Muscle of arm (tissue), 12 donors: Measurements from ENCODE around the gene PRR36. TPM values are rescaled to one million over a fixed set of nuclear protein-coding genes. Genes with fewer than 3 reads are reported as not detected.
"Not testable (repeated sequence)": the region's sequence is repeated elsewhere in the genome, so short reads cannot be mapped to it uniquely, and the experiment has no call there.

ENCODE experiments used
- DNase-seq: peaks from one replicate; pipeline ENCODE4 v3.0.0-alpha.2; 2013
- polyA plus RNA-seq, 12 donors: library from polyadenylated mRNA; unstranded; fragments of 120-200 nt; gene quantifications; one replicate each; pipeline ENCODE4 v1.2.1, GENCODE V29; 2013; ENCODE audit not compliant: insufficient read length in 12 of 12

The PRR36 gene
- polyA plus RNA-seq, 12 donors = 0.16 to 2.9 (median 0.22) TPM; not detected in 1

DNA sequence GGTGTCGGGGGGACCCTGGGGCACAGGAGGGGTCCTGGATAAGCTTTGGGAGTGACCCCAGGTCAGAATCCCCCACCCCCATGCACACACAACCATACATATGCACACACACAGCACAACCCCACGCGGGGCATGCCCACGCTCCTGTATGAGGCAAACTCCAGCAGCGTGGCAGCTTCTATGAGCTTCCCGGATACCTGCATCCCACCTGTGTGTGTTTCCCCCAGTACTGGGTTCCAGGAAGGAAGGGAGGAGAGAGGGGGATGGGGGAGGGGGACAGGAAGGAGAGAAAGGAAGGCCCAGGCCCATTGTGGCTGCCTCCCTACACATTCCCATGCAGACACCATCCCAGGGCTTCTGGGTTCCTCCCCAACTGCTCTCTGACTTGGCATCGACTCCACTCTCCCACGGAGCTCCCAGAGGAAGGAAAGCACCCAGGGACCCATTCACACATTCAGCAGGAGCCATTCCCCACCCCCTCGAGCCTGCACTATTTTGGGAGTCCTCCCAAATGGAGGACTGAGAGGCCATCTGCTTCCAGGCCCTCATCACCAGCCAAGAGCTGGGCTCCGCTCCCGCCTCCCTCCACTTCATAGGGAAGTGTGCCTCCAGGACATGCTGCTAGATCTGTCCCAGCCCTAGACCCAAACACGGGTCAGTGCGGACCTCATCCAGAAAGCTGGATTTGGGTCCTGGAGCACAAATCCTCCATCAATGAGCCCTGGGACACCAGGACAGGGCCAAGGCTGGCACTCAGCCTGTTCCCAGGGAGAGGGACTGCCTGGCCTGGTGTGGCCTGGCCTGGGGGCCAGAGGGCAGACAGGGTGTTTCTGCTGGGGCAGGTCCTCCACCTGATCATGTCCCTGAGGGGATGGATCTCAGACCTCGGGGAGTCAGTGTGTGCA is 13.2 kb downstream of the PRR36 start:
- DNase-seq = no peak

DNA sequence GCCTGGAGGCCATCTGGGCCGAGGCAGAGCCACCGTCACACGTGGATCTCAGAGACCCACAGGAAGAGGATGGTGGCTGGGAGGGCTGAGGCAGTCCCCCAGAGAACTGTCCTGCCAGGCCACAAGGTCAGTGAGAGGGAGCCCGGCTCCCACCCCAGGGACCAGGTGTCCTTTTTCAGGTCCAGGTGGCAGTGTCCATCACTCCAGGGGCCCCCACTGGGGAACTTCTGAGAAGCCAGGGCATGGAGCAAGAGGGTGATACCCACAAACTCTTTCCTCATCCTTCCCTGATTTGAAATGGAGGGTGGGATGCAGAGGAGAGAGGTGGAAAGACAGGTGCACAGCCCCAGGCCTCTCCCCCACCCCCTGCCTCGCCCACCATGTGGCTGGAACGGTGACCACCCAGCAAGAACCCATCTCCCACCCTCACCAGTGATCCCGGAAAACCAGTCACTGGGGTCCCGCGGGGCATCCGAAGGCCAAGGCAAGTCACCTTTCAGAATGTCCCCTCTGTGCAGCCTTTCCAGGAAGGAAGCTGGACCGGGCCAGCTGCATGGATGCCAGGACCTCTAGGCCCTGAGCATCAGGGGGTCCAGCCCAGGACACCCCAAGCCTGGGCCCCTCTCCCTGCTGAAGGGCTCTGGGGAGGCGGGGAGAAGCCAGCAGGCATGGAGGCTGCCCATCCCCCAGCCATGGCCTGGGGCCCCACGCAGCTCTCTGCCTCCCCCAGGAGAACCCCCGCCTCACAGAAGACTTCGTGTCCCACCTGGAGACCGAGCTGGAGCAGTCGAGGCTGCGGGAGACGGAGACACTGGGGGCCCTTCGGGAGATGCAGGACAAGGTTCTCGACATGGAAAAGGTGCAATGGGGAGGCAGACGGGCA is 14.1 kb downstream of the PRR36 start:
- no peak for DNase-seq

- not testable (repeated sequence) for DNase-seq
These were observed 15.1 kb downstream of the PRR36 start for GRCh38 chr19:7859087-7859486.

- DNase-seq = no peak
These were observed 15.9 kb downstream of the PRR36 start for GRCh38 chr19:7858109-7858770.

DNA sequence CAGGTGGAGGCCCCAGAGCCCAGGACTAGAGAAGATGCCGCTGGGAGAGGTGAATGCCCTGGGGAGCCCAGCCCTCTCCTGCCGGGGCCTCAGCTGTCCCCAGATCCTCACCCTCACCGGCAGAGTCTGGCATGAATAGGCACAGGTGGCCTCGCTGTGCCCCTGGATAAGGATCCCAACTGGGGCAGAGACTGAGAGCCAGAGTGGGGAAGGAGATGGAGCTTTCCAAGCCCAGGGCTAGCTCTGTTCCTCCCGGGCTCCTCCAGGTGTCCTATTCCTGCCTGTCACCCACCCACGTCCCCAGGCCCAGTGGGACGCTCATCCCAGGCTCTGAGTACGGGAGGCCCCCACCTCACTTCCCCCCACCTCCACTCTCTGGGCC is 16.5 kb downstream of the PRR36 start:
- no peak for DNase-seq

GRCh38 chr19:7856679-7857663 is 17.2 kb downstream of the PRR36 start:
- DNase-seq = no peak

- no peak for DNase-seq
These were observed 18.0 kb downstream of the PRR36 start for GRCh38 chr19:7856109-7856591.

- no peak for DNase-seq
These were observed 18.6 kb downstream of the PRR36 start for GRCh38 chr19:7855426-7856108.

DNA sequence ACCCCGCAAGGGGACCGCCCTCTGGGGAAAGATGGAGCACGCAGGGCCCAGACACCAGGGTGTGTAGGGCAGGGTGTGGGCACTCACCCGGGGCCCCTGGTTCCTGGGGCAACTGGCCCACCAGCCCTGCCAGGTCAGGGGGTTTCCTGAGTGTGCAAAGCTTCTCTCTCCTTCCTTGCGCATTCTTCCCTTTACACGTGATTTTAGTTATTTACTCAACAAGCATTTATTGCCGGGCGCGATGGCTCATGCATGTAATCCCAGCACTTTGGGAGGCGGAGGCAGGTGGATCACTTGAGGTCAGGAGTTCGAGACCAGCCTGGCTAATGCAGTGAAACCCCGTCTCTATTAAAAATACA is 20.4 kb downstream of the PRR36 start:
- no peak for DNase-seq

GRCh38 chr19:7852851-7853769 is 21.1 kb downstream of the PRR36 start:
- DNase-seq = peak; percentile 65

DNA sequence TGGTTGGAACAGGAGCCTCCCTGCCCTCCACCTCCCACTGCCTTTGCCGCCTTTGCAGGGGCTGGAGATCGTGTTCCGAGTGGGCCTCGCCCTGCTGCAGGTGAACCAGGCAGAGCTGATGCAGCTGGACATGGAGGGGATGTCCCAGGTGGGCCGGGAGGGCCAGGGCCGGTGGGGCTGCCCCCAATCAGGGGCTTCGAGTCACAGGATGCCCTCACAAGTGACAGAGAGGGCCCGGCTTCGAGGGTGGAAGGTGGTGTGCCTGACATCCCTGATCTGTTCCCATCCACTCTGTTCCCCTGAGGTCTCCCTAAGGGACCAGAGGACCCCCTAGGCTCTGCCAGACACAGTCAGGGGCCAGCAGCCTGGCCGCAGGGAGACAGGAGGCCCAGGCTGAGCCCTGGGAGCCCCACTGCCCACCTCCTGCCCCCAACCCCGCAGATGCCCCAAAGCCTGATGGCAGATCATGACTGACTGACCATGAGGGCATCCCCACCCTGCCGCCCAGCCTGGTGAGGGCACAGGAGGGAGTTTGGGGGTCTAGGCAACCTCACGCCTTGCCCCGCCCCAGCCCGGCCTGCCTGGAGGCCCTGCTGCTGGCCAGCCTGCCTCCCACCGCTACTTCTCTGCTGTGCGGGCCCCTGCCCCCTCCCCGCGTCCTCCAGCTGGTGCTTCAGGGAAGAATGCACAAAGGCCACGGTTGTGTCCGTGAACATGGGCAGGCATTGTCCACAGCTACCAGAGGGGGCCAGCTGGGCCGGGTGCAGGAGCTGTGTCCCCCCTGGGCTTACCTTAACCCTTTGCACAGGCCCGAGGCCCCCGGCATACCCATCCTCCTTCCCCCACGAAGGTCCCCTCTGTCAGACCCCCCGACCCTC is 22.3 kb downstream of the PRR36 start:
- no peak for DNase-seq

DNA sequence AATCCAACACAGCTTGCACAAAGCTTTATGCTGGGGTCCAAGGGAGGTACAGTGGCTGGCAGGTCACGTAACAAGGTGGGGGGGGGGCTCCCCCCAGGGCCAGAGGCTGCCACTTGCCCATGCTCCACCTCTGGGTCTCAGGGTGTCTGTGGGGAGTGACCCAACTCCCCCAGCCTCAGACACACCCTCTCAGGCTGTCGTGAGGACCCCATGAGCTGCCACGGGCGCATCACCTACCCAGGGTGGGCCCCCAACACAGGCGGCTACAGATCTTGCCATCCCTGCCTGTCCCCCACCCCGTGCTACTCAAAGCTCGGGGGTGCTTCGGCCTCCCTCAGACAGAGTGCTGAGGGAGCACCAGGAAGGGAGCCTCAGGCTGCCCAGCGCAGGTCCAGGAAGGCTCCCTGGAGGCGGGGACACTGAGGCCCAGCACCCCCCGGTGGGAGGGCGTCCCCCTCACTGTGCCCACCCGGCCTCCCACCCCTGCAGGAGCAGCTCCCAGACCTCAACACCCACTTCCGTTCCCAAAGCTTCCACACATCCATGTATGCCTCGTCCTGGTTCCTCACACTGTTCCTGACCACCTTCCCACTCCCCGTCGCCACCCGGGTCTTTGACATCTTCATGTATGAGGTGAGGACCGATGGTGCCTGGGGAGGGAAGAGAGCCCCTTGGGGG is 23.1 kb downstream of the PRR36 start:
- DNase-seq = no peak

GRCh38 chr19:7850000-7850813 is 24.0 kb downstream of the PRR36 start:
- DNase-seq = no peak

DNA sequence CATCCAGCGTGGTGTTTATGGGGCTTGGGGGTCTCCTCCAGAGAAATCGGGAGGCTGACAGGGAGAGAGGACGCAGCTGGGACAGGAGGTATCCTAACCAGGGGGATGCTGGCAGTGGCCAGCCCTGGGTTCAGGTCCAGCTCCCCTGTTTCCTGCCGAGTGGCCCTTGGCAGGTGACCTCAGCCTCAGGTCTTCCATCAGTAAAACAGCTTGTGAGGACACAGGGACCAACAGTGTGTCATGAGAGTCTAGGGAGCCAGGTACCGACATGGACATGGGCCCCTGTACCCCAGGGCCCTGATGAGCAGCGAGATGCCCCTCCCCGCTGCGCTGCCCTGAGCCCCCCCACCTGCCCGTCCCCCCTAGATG is 24.6 kb downstream of the PRR36 start:
- no peak for DNase-seq

GRCh38 chr19:7848779-7849457 is 25.3 kb downstream of the PRR36 start:
- DNase-seq = no peak

- DNase-seq = no peak
These were observed 26.5 kb downstream of the PRR36 start for GRCh38 chr19:7847664-7848063.
